SK-N-MC (cell line): ENCODE data around the gene FNDC3A.

Experiments used
- DNase-seq: peaks from one replicate; pipeline ENCODE4 v3.0.0-alpha.2; 2011; ENCODE audit warnings: low read depth, low spot score
- H3K27ac ChIP-seq: fragments of 200-600 bp; sonication (generic); 2 replicates; pipeline ENCODE4 v1.5.1; 2016; ENCODE audit warnings: mixed run types
- H3K36me3 ChIP-seq: fragments of 200-600 bp; sonication (generic); 2 replicates; pipeline ENCODE4 v1.6.1; 2017; ENCODE audit warnings: antibody characterized with exemption, low read length, mixed read lengths; ENCODE audit not compliant: insufficient read depth
- H3K4me3 ChIP-seq: fragments of 200-600 bp; sonication (generic); 2 replicates; pipeline ENCODE4 v1.5.1; 2016
- H3K9ac ChIP-seq: fragments of 200-600 bp; sonication (generic); 2 replicates; pipeline ENCODE4 v1.8.0; 2017; ENCODE audit warnings: mixed run types, mixed read lengths; ENCODE audit not compliant: insufficient read length
- H3K9me3 ChIP-seq: fragments of 200-600 bp; sonication (generic); 2 replicates; pipeline ENCODE4 v1.6.1; 2017; ENCODE audit warnings: low read depth, mild to moderate bottlenecking, antibody characterized with exemption, low read length, moderate library complexity, mixed read lengths
- EZH2 ChIP-seq: fragments of 200-600 bp; sonication (generic); IDR thresholded peaks from one replicate; pipeline ENCODE4 v1.6.1; 2017; ENCODE audit warnings: antibody characterized with exemption
- FOXP2 ChIP-seq: optimal IDR thresholded peaks from 2 replicates; pipeline ENCODE3; 2011; ENCODE audit warnings: mild to moderate bottlenecking, moderate library complexity; ENCODE audit not compliant: insufficient read depth; ENCODE audit errors: extremely low read length, control extremely low read depth
- POLR2AphosphoS5 ChIP-seq: IDR thresholded peaks from 2 replicates; pipeline ENCODE4 v1.6.1; 2012; ENCODE audit warnings: mild to moderate bottlenecking, low read depth, low read length, borderline replicate concordance

The FNDC3A gene

GRCh38 chr13:49218493-49219051, 242.9 kb downstream of the FNDC3A start:
- no peak for DNase-seq
- TF ChIP-seq FOXP2 (no peak), POLR2AphosphoS5 (no peak), EZH2 (no peak)
- H3K27ac ChIP-seq: no peak overlapping the region
- H3K4me3 ChIP-seq: no peak overlapping the region
- no peaks in the 10 kb centered on the region for H3K9me3 ChIP-seq
- H3K36me3 ChIP-seq: no peaks in the 10 kb centered on the region
- no peak overlapping the region for H3K9ac ChIP-seq

GRCh38 chr13:49219647-49220035, 243.9 kb downstream of the FNDC3A start:
- no peak for TF ChIP-seq POLR2AphosphoS5
- TF ChIP-seq FOXP2: no peak
- no peak for TF ChIP-seq EZH2
- Histone ChIP-seq H3K4me3 (peak overlapping the region; percentile 77), H3K9ac (no peak overlapping the region), H3K9me3 (no peaks in the 10 kb centered on the region), H3K27ac (no peak overlapping the region), H3K36me3 (no peaks in the 10 kb centered on the region)
- DNase-seq: no peak

GRCh38 chr13:49220036-49220855, 244.5 kb downstream of the FNDC3A start, which contains the start of gene MLNR:
Gene MLNR (plus strand): TSS chr13:49220338. CDS start chr13:49220338, 0 bp downstream.
- no peak within 1 kb of the TSS for H3K27ac ChIP-seq
- no peaks in the 10 kb centered on the region for H3K9me3 ChIP-seq
- peak within 1 kb of the TSS; percentile 77 for H3K4me3 ChIP-seq
- no peak within 1 kb of the TSS for H3K9ac ChIP-seq
- TF ChIP-seq EZH2 (peak; percentile 62), POLR2AphosphoS5 (no peak)
- DNase-seq: no peak
- no peaks in the 10 kb centered on the region for H3K36me3 ChIP-seq

- H3K4me3 ChIP-seq: no peak overlapping the region
- H3K36me3 ChIP-seq: no peaks in the 10 kb centered on the region
- H3K27ac ChIP-seq: no peak overlapping the region
- H3K9me3 ChIP-seq: no peaks in the 10 kb centered on the region
- no peak for DNase-seq
- H3K9ac ChIP-seq: no peak overlapping the region
- TF ChIP-seq EZH2: no peak
- TF ChIP-seq FOXP2: no peak
- no peak for TF ChIP-seq POLR2AphosphoS5
Measured at GRCh38 chr13:49220856-49221589, 245.3 kb downstream of the FNDC3A start.

GRCh38 chr13:49221590-49221965, 245.9 kb downstream of the FNDC3A start:
- Histone ChIP-seq H3K9me3 (no peaks in the 10 kb centered on the region), H3K27ac (no peak overlapping the region), H3K4me3 (no peak overlapping the region), H3K36me3 (no peaks in the 10 kb centered on the region), H3K9ac (no peak overlapping the region)
- TF ChIP-seq FOXP2 (no peak), POLR2AphosphoS5 (no peak), EZH2 (no peak)
- no peak for DNase-seq

GRCh38 chr13:49225223-49226042, 249.7 kb downstream of the FNDC3A start:
- Histone ChIP-seq H3K36me3 (no peaks in the 10 kb centered on the region), H3K27ac (no peak overlapping the region), H3K4me3 (no peak overlapping the region), H3K9me3 (no peaks in the 10 kb centered on the region), H3K9ac (no peak overlapping the region)
- TF ChIP-seq POLR2AphosphoS5: no peak
- no peak for TF ChIP-seq FOXP2
- TF ChIP-seq EZH2: no peak
- no peak for DNase-seq

GRCh38 chr13:49226613-49227012, 250.9 kb downstream of the FNDC3A start:
- Histone ChIP-seq H3K27ac (no peak overlapping the region), H3K4me3 (no peak overlapping the region), H3K9ac (no peak overlapping the region), H3K36me3 (no peaks in the 10 kb centered on the region), H3K9me3 (no peaks in the 10 kb centered on the region)
- no peak for DNase-seq
- TF ChIP-seq FOXP2 (no peak), POLR2AphosphoS5 (no peak), EZH2 (no peak)
